GM12878 (cell line): ENCODE results near the gene PID1.

ENCODE experiments used
- CREB1 ChIP-seq: IDR thresholded peaks from 2 replicates; pipeline ENCODE4 v1.6.1; 2012; ENCODE audit warnings: low read depth, mild to moderate bottlenecking, inconsistent platforms
- CTCF ChIP-seq, 3 experiments: IDR thresholded peaks in 2 of 3; conservative IDR thresholded peaks in 1 of 3; 2 replicates each; pipeline ENCODE4 v1.5.1; 2011; ENCODE audit warnings: low read depth in 3 of 3, low read length in 3 of 3, mild to moderate bottlenecking in 3 of 3, control low read depth in 2 of 3, moderate library complexity in 2 of 3, inconsistent platforms in 1 of 3, mixed read lengths in 1 of 3; ENCODE audit not compliant: control insufficient read depth in 2 of 3, insufficient read depth in 1 of 3; ENCODE audit errors: extremely low read depth in 1 of 3
- HDAC2 ChIP-seq: fragments of 200-600 bp; sonication (generic); IDR thresholded peaks from 2 replicates; pipeline ENCODE4 v1.6.1; 2017
- NKRF ChIP-seq: fragments of 450-650 bp; conservative IDR thresholded peaks from 2 replicates; pipeline ENCODE4 v1.6.1; 2017; ENCODE audit warnings: mild to moderate bottlenecking, moderate library complexity
- POLR2AphosphoS5 ChIP-seq: IDR thresholded peaks from 2 replicates; pipeline ENCODE4 v1.6.1; 2011; ENCODE audit warnings: mild to moderate bottlenecking, low read length, inconsistent platforms

- TF ChIP-seq CTCF (IDR thresholded peaks at IDR 0.05 in 2 of 3, conservative IDR thresholded peaks at IDR 0.05 in 1 of 3; ENCODE audit: control insufficient read depth in 2 of 3, extremely low read depth in 1 of 3, insufficient read depth in 1 of 3, low read depth in 3 of 3, low read length in 3 of 3) (no peak), POLR2AphosphoS5 (no peak), NKRF (no peak), CREB1 (no peak), HDAC2 (no peak)
Observed at GRCh38 chr2:229178117-229178516, 93.0 kb downstream of the PID1 start.
